ENCODE measurements around the gene FLYWCH2. TPM values are rescaled to one million over a fixed set of nuclear protein-coding genes. Genes with fewer than 3 reads are reported as not detected.
A peak's percentile ranks its signal among the peaks of the same experiment; 100 is the strongest.

Gene FLYWCH2
- total RNA-seq, 1 experiment from 2014 or later, result 33.7 TPM

- CTCF ChIA-PET, result no interaction called here
- POLR2A ChIA-PET, result interaction anchor here (1.5 kb wide), 1 partner anchor 31 kb away, joined by 3 read pairs; the partner anchor contains the start of gene FLYWCH2
- no peak overlapping the region for H2AFZ ChIP-seq (ENCODE audit: low read depth, low read length, poor library complexity, severe bottlenecking)
- H3K9me2 ChIP-seq (ENCODE audit: insufficient read depth), result no peaks in the 10 kb centered on the region
- ATAC-seq (no peak), DNase-seq (ENCODE audit: low read depth, low spot score) (no peak)
- RAD21 ChIA-PET (ENCODE audit: low non-redundant PET in 1 of 2, low total read pairs in 2 of 2, uncharacterized antibody in 2 of 2, unreplicated experiment in 2 of 2), result no interaction called here
- intact Hi-C loops (cut with micrococcal nuclease), result no loop called here
- H3K4me1 ChIP-seq (ENCODE audit: control insufficient read depth in 1 of 2, insufficient read depth in 2 of 2, low read length in 2 of 2), result peaks cover 35 to 60% of the 10 kb centered on the region in 2 experiments
- no peak overlapping the region for H3K27ac ChIP-seq (ENCODE audit: low read depth, low read length)
- no peaks in the 10 kb centered on the region for H3K27me3 ChIP-seq (ENCODE audit: insufficient read depth, low read length)
- peak overlapping the region in 1 of 2 experiments; percentile 77; a peak in 1 of 4 replicates for H3K4me3 ChIP-seq (replicated peaks in 1 of 2; ENCODE audit: low read depth in 1 of 2, low read length in 2 of 2)
- no peaks in the 10 kb centered on the region for H3K36me3 ChIP-seq (ENCODE audit: control insufficient read depth in 1 of 2, insufficient read depth in 2 of 2, low read length in 2 of 2)
- H3K9me3 ChIP-seq (ENCODE audit: control insufficient read depth in 1 of 2, insufficient read depth in 1 of 2, low read depth in 1 of 2, low read length in 2 of 2), result no peaks in the 10 kb centered on the region
- no TSS peak for BruUV-seq (replicated peaks)
- H4K20me1 ChIP-seq (ENCODE audit: insufficient read depth), result no peaks in the 10 kb centered on the region
- peaks cover 12% of the 10 kb centered on the region for H3K79me2 ChIP-seq (ENCODE audit: insufficient read depth, low read length)
- H3K4me2 ChIP-seq (ENCODE audit: low read length), result peak overlapping the region; percentile 90
- no peak overlapping the region for H3K9ac ChIP-seq (ENCODE audit: low read length)
- no peak for TF ChIP-seq POLR2AphosphoS5 (IDR thresholded peaks at IDR 0.05; ENCODE audit: low read depth, low read length)
- TF ChIP-seq REST (IDR thresholded peaks at IDR 0.05; ENCODE audit: low read depth), result no peak
- no peak for TF ChIP-seq JUND (IDR thresholded peaks at IDR 0.05)
- TF ChIP-seq TCF7L2 (IDR thresholded peaks at IDR 0.05; ENCODE audit: borderline replicate concordance, extremely low read depth, insufficient read depth, insufficient read length), result no peak
- TF ChIP-seq CEBPB (IDR thresholded peaks at IDR 0.05; ENCODE audit: low read depth), result no peak
- no peak for TF ChIP-seq ZFX (IDR thresholded peaks at IDR 0.05)
- TF ChIP-seq CTCF (IDR thresholded peaks at IDR 0.05 in 2 of 3, conservative IDR thresholded peaks at IDR 0.05 in 1 of 3; ENCODE audit: borderline replicate concordance in 1 of 3, insufficient read depth in 1 of 3, low read depth in 2 of 3, low read length in 2 of 3), result no peak
- no peak for TF ChIP-seq MAX (IDR thresholded peaks at IDR 0.05)
- no peak for TF ChIP-seq YY1 (IDR thresholded peaks at IDR 0.05; ENCODE audit: extremely low read depth, insufficient replicate concordance, low read depth, low read length)
These were observed 30.6 kb downstream of the FLYWCH2 start for GRCh38 chr16:2913603-2914002.
